CD1c-positive myeloid dendritic cell (primary cell): ENCODE data around the gene ARHGAP18.

Experiments
- DNase-seq: peaks from one replicate; pipeline ENCODE4 v3.0.0-alpha.2; 2016; ENCODE audit errors: extremely low spot score

Gene ARHGAP18

DNA sequence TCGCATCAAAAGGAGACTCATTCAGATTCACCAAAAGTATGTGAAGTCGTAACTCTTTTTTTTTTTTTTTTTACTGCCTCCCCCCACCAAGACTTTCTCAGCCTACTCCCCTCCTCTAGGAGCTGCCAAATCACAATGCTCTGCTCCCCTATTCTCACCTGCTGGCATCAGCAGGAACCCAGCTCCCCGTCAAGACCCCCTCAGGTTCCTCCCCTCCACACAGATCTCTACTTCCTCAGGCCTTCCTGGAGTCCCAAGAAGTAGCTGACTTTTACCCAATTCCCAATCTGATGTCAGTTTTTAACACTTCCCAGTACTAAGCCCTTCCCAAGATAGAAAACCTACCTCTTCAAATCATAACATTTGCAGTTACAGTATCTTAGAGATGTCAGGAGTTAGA lies 39.3 kb downstream of the ARHGAP18 start:
- no peak for DNase-seq

DNA sequence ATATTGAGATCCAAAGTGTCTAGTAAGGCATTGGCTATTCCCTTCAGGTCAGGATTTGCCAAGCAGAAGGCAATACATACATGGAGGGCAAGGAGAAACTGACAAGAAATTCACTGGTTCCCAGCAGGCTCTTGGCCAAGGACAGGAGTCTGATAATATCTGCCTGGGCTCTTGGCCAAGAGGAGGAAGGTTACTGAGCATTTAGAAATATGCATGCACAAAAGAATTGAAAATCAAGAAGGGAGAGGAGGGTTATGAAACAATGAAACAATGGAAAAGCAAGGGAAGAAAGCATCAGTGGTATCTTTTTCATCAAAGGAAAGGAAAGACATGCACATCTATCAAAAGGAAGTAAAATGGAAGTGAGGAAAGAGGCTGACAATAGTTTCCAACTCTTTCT lies 42.4 kb downstream of the ARHGAP18 start:
- DNase-seq: no peak

DNA sequence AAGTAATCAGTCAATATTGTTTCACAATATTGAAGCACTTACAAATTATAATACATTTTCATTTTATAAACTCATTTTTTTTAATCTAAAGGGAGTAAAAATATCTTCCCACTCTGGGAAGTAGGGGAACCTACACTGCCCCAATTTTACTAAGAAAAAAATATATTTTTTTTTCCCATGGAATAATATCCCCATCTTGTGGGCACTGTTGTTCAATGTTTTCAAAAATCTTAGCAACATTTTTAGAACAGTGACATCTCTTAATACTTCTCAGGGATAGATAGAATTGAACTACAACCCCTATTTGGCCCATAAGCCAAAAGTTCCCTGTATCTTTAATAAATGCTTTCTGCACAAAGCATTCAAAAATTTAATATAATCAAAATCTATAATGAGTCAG lies 42.9 kb downstream of the ARHGAP18 start:
- no peak for DNase-seq

DNA sequence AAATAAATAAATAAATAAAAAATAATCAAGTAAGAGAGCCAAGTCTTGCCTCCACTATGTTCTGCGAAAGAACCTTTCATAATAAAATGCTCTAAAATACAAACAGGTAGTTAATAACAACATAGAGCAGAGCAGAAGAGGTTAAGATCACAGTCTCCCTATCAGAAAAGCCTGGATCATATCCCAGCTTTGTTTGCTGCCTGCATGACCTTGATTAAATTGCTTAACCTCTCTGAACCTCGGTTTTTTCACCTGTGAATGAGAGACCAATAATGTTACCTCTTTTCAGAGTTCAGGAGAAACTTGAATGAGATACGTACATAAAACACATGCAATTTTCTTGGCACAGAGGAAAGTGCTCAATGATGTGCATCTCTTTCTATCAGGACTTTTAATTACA lies 44.4 kb downstream of the ARHGAP18 start:
- no peak for DNase-seq

DNA sequence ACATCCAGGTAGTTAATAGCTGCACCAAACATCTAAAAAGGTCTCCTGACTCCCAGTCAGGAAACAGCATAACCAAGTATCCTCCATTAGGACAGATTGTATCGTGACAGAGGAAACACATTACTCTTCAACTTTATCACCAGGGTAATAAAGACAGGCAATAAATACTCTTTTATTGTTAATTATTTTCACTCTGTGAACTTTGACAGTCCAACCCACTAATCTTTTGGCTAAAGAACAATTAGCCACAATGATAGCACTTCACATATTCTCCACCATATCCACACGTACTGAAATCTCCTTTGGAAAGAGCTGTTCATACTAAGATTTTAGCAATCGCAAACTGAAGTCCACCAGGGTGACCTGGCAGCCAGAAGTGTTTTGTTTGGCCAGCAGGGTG lies 46.4 kb downstream of the ARHGAP18 start:
- no peak for DNase-seq

DNA sequence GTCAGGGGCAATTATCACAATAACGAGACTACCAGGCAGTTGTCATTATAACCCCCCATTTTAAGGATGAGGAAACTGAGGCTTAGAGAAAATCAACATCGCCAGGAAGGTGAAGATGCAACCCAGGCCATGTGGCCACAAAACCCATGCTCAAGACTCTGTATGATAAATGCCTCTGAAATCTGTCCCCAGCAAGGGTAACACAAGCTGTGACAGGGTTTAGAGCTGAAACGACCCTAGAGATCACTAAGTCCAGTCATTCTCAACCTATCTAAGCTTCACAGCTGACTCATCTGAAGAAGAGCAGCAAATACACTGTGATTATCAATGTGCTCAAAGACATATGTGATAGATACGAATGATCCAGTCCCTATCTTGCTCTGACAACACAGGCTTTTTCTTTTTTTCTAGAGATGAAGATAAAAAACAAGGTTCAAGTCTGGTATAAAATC lies 47.0 kb downstream of the ARHGAP18 start:
- no peak for DNase-seq

DNA sequence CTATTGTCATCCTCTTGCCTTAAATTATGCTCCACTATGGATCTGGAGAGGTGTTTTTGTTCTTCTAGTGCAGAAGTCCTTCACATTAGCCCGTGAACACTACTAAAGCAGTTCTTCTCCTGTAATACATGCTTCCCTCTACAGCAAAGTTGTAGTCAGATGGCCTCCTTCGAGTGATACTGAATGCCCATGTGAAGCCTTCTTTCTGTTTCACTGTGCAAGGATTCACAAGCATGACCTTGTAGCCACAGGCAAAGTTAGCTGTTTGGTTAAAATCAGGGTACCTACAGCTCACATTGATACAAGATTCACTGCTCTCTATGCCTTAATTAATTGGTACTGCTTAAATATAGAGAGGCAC lies 47.6 kb downstream of the ARHGAP18 start:
- DNase-seq: no peak

DNA sequence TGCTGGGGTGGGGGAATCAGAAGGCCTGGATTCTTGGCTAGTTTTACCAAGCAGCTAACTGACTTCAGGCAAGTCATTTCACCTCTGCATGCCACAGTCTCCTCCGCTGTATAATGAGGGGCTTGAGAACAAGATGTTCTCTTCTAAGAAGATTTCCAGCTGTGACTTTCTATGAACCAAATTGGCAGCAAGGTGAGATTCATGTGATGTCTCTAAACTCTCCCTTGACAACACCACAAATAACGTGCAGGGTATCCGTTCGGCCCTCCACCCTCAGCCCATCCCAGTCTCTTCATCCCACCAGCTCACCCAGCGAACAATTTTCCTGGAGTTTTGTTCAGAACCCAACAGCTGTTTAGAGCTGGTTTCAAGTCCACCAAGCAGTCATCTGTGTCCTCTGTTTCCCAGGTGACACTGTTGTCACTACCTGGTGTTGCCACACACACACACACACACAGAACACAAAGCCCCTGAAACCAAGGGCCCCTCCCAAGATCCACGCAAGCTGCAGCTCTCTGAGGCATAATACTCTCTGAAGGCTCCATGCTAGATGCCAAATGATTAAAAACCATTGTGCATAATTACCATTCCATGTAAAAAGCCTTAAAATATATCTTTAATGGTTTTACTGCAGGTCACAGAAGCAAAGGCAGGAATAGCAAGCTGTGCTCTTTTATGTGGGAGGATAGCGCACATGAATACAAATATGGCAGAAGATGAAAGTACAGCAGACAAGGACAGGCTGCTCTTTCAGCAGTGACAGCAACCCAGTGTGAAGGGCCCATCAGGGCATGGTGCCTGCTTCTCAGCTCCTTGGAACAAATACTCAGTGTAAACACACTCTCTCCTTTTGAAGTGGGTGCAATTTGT lies 48.2 kb downstream of the ARHGAP18 start:
- DNase-seq: no peak

DNA sequence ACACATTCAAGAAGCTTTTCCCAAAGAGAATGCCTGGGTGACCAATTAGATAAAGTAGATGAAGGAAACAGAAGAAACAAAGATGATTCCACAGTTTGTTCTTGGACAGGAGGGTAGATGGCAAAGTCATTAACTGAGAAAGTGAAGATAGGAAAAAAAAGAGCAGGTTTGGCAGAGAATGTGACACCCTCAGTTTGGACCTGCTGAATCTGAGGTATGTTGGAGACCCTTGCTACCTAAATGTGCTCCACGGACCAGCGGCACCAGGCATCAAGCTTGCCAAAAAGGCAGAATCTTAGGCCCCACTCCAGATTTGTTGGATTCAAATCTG lies 49.7 kb downstream of the ARHGAP18 start:
- DNase-seq: no peak

DNA sequence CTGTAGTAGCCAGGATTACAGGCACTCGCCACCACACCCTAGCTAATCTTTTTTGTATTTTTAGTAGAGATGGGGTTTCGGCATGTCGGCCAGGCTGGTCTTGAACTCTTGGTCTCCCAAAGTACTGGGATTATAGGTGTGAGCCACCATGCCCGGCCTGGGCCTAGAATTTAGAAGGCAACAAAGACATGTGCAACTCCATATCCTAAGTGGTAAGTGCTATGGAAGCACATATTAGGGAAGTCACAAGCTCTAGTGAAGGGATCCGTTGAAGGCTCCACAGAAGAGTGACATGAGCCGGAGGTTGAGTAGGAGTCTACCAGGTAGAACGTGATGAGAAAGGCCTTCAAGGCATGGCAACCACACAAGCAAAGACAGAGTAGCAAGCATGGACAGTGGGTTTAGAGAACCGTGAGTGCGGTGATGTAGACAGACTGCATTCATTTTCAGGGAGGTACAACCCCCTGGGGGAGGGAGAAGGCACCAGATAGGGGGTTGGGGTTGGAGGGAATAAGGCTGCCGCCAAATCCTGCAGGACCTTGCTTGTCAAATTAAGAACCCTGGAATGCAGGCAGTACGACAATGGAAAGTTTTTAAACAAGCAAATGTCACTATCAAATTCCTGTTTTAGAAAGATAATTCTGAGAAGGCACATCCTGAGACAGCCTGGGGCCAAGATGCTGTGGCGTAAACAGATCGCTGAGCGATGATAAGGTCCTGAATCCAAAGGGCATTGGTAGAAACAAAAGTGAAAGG lies 50.2 kb downstream of the ARHGAP18 start:
- DNase-seq: no peak

DNA sequence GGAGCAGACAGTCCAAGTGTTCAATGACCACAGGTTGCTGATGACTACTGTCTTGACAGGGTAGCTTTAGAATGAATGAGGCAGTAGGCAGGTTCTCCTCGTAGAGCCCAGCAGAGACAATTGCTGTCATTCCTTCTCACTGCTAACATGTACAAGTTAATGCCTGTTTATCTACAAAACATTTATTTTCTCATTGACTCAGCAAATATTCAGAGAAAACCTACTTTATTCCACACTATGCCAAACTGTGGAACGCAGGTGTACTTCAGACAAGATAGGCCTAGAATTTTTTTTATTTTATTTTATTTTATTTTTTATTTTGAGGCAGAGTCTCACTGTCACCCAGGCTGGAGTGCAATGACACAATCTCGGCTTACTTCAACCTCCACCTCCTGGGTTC lies 50.8 kb downstream of the ARHGAP18 start:
- no peak for DNase-seq

DNA sequence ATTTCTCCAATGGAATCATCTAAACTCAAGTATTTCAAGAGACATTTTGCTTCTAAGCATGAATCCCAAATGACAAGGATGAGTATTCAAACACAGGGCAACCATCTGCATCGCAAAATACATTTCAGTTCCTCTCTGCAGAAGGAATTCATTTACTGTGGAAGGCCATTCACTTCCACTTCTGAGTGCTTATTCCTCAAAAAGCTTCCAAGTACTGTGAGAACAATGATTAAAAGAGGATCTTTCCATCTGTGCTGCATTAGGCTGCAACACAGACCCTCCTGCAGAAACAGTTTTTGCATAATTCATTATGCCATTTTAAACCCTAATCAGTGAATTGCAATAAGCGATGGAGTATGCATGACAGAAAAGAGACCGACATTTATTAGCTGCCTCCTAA lies 52.5 kb downstream of the ARHGAP18 start:
- DNase-seq: peak; percentile 81

DNA sequence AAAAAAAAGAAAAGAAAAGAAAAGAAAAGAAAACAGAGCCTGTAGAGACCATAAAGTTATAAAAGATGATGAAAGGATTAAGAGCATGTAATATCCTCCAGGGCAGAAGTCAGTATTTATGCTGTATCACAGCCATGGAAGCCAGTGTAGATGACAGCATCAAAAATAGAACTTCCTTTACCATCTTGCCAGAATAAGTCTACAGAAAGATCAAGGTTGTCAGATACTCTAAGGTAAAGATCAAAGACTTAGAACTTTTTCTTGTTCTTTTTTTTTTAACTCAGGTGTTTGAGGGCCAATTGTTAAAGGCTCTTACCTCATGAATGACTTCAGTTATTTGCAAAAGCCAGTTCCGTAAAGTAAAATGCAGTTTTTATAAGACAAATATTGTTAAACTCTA lies 54.6 kb downstream of the ARHGAP18 start:
- DNase-seq: no peak

DNA sequence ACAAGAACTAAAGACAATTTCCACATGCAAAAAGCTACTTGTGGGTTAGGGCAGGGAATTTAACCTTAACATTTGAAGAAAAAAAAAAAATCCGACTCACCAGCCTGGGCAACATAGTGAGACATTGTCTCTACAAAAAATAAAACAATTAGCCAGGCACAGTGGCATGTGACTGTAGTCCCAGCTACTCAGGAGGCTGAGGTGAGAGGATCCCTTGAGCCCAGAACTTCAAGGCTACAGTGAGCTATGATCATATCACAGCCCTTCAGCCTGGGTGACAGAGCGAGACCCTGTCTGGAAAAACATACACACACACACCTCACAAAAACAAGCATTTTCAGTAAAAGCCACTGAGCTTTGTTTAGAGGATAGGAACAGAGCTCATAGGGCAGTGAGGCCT lies 56.2 kb downstream of the ARHGAP18 start:
- DNase-seq: no peak

DNA sequence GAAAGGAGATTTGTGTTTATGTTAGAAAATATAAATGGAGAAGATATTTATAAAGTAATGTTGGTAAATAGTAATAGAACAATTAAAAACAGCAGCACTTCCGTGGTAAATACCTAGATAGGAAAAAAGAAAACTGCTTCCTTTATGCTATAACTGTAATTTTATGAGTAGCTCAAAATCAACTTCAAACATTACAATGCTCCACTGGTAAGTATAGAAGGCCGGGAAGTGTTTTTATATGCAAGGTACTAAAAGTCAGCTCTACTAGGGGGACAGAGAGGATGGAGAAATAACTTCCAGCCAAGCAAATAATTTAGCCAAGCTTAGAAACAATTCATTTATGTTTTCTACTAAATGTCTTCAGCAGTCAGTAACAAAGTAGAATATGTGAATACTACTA lies 56.7 kb downstream of the ARHGAP18 start:
- DNase-seq: no peak

DNA sequence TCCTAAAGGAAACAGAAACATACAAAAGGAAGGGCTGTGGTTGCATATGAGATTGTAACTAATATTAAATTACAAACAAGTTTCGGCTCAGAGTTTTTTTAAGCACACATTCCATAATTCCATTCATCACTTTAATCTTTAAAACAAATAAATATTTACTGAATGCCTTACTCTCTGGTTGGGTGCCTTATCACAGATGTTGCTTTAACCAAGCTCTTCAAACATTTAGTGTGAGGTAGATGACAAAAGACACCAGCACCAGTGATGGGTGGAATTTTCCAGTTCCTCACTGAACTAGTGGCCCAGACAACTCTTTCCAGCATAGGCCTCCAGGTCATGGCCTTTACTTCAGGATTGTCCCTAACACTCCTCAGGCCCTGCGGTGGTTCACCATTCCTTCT lies 58.7 kb downstream of the ARHGAP18 start:
- DNase-seq: no peak

DNA sequence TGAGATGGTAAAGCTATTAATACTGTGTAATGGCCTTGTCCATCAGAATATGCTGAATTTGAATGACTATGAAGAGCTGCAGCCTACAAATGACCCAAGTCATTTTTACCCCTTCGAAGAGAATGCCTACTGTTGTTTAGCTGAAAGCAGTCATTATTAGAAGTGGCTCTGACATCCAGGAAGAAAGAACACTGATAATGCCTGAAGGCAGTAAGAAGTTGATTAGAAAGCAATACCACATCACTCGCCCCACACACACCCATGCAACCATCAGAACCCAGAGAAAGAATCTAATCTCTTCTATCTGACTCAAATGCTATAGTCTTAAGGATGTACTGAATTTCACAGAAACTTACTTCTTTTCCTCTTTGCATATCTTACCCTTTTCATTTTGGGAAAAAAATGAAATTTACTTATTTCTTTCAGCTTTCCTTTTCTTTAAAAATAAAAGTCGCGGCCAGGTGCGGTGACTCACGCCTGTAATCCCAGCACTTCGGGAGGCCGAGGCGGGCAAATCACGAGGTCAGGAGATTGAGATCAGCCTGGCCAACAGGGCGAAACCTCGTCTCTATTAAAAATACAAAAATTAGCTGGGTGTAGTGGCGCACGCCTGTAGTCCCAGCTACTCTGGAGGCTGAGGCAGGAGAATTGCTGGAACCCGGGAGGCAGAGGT lies 61.0 kb downstream of the ARHGAP18 start:
- no peak for DNase-seq

DNA sequence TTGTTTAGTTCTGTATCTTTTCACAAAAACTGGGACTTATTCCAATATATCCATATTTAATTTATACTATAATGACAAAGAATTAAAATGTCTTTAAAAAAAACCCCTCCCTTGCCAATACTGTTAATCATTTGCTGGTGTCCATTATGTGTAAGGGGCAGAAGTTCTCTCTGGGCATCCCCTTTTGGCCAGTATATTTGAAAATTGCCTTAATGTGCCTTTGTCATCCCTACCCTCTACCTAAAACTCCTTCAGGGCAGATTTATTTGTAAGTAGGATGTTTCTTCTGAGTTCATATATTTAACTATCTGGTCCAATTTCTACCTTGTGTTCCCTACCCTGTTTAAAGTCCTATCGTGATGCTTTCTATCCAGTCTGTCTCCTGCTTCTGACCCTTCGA lies 62.9 kb downstream of the ARHGAP18 start:
- DNase-seq: no peak

DNA sequence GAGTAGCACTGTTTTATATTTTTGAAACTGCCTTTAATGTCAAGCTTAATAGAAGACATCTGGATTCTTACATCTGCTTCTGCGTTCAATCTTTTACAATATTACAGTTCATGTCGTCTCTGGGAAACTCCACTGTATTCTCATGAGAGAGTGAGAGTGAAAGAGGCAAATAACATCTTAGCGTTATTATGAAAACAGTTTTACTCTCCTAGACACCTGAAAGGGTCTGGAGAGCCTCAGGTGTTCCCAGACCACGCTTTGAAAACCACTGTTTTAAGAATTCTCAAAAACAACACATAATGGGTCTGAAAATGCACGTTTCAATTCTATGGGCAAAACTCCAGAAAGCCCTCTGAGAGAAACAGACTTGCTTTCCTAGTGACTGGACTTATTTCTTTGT lies 63.3 kb downstream of the ARHGAP18 start:
- no peak for DNase-seq

DNA sequence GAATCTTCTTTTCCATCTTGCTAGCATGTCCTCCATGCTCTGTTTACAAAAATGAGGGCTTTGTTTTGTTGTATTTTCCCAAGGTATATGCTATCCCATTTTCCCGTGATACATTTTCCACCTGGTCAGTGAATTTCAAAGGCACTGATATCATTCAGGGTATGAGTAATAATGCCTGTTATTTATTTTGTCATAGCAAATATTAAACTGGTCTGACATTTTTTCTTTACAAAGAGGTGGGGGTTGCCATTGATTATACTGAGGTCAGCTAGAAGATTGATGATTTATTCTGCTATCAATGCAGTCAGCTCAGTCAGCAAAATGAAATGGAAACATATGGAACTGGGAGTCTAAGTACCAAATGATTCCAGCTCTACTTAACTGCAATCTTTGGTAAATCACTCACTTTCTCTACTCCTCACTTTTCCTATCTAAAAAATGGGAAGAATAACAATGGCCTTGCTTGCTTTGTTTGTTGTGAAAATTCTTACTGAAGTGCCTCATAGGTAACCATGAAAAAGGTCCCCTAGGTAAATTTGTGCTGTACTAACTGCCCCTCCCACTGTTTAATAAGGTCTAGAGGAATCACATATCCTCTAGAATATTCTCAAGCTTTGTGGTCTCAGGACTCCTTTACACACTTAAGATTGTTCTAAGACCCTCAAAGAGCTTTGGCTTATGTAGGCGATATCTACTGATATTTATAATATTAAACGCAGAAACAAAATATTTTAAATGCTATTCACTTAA lies 64.0 kb downstream of the ARHGAP18 start:
- DNase-seq: no peak

DNA sequence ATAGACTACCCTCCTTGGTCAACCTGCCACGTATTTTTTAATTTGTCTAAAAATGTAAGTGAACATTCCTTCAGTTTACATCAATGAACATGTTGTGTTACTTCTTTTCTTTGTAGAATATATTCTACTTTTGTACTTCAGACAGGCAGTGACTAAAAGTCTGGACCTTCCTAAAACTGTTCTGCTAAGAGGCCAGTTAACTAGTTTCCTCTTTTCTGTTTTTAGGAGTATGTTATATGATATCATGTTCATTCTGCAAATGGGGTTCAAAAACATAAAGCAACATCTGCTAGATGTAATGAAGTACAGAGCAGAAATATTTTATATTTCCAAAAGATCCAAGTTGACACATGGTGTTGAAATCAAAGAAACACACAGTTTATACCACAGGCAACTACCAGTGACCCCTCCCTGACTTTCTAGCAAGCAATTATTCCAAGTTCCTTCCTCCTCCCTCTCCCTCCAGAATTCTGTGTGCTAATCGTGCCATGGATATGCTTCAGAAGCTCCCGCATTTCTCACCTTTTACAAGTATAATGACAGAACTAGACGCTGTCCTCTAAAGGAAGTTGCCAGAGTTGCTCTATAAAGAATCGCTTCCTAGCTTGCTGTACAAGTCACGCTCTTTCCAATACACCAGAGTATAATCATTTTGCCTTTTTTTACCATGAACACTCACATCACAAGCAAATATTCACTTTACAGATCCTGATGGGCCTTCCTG lies 64.7 kb downstream of the ARHGAP18 start:
- peak; percentile 34 for DNase-seq
